GM18507 (cell line): ENCODE measurements around the gene PTDSS2.
A peak's percentile ranks its signal among the peaks of the same experiment; 100 is the strongest.
"Not testable (repeated sequence)": the region's sequence is repeated elsewhere in the genome, so short reads cannot be mapped to it uniquely, and the experiment has no call there.

Experiments
- DNase-seq: peaks from one replicate; pipeline ENCODE4 v3.0.0; 2011; ENCODE audit warnings: low read depth; ENCODE audit not compliant: insufficient read length; ENCODE audit errors: extremely low spot score
- FAIRE-seq: peaks from 2 replicates; lab custom pipeline; 2011; peaks lifted over from hg19 to GRCh38; lab: Jason Lieb, UNC

Gene PTDSS2

DNA sequence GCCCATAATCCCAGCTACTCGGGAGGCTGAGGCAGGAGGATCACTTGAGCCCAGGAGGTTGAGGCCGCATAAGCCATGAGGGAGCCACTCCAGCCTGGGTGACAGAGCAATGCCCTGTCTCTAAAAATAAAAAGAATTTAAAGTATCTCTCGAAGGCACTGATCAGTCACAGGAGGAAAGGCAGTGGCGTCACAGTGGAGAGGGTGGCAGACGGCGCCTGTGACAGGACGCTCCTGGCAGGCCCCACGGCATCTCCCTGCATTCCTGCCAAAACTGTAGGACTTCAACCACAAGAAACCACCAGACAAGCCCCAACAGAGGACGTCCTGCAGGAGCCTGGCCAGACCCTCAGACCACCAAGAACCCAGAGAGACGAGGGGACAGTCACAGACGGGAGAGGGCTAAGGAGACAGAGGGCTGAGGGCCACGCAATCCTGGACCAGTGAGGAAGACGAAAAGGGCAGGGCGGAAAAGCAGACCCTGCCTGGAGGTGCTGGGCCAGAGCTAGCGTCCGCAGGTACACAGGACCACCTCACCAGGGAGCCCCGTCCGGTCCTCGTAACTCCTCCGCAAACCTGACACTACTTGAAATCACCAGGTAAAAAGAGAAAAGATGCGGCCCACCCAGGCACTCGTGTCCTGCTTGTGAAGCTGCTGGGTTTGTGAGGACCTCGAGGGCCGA is 51.1 kb downstream of the PTDSS2 start:
- FAIRE-seq, result no peak

DNA sequence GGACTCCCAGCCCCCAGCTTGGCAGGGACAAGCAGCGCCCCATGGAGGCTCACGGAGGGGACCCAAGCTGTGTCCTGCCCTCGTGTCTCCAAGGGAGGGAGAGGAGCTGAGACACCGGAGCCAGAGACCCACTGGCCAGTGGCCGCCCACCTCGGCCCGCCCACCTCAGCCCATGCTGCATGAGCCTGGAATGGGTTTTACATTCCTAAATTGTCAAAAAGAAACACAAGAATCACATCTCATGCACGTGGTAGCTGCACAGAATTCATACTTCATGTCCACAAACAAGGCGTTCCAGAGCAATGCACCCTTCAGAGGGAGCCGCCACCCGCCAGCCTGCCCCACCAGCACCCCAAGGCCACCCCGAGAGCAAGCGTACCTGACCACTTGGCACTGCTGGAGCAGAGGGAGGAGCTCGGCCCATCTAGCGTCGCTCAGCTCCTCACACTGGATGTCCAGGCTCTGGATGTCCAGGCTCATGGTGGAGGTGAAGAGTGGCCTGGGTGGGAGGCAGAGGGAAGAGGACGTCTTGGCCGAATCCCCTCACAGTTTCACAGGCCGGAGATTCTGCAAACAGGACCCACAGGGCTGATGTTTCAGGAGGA is 51.7 kb downstream of the PTDSS2 start:
- DNase-seq, result no peak

More for the DNA sequence above, 51.1 kb downstream of the PTDSS2 start:
- DNase-seq, result no peak

GRCh38 chr11:502288-503178 is 52.5 kb downstream of the PTDSS2 start:
- FAIRE-seq, result no peak

More for the DNA sequence above, 51.7 kb downstream of the PTDSS2 start:
- FAIRE-seq, result no peak

DNA sequence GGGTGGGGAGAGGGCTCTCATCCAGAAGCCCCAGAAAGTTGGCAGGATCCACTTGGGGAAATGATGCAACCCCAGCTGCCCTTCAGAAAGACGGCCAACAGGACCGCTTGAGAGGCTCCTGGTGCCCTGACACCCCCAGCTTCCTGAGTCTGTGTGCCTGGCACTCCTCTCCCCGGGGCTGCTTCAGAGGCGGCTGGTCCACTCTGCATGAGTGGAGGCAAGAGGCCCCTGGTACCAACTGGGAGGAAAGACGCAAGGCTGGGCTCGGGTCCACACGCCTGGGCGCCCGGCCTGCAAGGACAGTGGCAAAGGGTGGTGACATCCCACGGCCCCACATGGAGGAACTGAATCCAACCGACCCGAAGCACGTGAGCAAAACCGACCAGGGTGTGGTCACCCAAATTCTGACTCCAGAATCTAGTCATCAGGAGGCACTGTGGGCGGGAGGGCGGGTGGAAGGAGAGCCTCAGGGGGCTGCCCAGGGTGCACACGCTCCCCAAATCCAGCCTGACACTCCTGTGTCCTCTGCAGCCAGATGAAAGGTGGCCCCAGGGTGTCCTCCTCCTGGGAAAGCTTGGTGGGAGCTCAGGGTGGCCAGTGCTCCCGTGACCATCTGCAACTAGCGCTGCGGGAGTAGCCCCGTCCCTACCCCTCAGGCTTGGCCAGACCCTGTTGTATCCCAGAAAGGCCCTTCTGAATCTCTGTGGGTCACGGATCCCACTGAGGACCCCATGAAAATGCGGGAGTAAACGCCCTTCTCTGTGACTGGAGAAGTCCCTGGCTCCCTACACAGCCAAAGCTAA is 53.3 kb downstream of the PTDSS2 start:
- FAIRE-seq, result peak; percentile 67
- DNase-seq, result no peak

More at GRCh38 chr11:502288-503178, 52.5 kb downstream of the PTDSS2 start:
- DNase-seq, result no peak

DNA sequence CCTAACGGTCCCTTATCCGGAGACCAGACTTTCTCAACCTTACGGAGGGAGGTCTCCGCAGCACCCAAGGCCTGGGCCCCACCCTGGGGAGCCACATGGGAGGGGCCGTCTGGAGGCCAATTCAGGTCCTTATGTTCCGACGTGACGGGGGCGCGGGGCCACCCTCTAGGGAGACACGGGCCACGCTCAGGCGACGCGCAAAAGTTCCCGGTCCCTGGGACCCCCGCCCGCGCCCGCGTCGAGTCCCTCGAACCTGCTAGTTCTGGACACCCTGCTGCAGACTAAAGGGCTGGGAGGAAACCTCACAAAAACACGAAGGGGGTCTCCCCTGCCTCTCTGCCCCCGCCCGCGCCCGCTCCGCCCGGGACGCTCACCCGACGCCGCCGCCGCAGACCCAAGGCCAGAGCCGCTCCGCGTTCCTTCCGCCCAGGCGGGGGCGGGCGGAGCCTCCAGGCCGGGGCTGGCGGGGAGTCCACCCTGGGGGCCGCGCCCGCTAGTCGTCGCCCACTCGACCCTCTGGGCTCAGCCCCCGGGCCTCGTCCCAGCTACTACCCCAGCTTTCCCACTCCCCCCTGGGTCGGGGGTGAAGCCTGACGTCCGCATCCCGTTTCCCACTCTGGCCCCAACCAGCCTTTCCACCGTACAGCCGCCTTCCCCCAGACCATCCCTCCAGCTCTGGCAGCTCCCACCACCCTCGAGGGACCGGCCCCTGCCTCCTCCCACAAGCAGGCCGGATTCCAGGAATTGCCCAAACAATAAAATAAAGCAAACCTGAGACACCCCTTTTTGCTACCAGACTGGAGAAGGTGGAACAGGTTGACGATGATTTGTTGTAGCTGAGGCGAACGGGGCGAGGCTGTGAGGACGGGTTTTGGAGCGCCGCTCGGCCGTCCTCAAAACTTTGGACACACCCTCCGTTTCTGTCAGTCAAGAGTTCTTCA is 54.2 kb downstream of the PTDSS2 start:
- FAIRE-seq (no peak), DNase-seq (no peak)

GRCh38 chr11:504994-505344 is 54.9 kb downstream of the PTDSS2 start:
- no peak for FAIRE-seq
- DNase-seq, result no peak

- peak; percentile 97 for DNase-seq
- peak; percentile 98 for FAIRE-seq
These were observed 56.3 kb downstream of the PTDSS2 start for GRCh38 chr11:506238-506994.

DNA sequence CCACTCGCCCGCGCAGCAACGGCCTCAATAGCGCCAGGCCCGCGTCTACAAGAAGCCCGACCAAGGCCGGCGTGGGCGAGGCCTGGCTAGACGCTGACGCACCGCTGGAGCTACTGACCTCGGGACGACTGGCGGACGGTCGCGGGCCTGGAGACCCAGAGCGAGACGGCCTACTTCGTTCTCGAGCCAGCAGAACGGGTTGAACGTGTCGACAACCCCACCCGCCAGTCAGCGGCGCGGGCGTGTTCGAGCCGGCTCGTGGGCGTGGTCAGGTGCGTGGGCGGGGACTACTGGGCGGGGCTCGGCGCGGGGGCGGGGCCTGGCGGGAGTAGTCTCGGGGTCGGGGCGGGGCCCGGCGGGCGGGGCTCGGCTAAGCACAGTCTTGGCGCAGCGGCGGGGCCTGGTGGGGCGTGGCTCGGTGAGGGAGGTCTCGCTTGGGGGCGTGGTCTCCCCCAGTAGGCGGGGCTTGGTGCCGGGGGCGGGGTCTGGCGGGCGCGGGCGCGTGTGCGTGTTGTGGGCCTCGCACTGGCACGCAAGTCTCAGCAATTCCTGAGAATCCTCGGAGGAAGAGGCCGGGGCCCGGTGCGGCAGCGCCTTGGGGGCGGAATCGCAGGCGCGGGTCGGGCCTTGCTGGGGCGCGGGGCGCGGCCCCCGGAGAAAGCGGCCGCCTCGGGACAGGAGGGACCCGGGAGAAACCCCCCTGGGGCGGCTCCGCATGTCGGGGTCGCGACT is 57.1 kb downstream of the PTDSS2 start, which contains the start of gene RNH1:
RNH1 (minus strand) TSS at position 248 of the 732 bp plus-strand sequence. CDS start 5,080 bp downstream, outside the sequence.
- FAIRE-seq, result peak; percentile 90
- peak; percentile 99 for DNase-seq

GRCh38 chr11:507727-508515 is 57.8 kb downstream of the PTDSS2 start:
- DNase-seq (no peak), FAIRE-seq (no peak)

DNA sequence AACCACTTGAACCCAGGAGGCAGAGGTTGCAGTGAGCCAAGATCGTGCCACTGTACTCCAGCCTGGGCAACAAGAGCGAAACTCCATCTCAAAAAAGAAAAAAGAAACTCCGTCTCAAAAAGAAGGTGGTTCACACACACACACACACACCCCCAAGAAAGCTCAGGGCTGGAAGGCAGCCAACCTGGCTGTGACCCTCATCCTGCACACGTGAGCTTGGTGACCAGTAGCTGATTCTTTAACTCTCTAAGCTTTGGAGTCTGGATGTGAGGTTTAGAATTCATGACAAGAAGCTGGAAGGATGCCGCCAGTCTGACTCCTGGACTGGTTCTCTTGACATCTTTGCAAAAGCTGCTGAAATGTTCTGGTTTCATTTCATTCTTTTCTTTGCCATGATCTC is 58.9 kb downstream of the PTDSS2 start:
- FAIRE-seq (no peak), DNase-seq (no peak)

- DNase-seq (no peak), FAIRE-seq (no peak)
These were observed 62.9 kb downstream of the PTDSS2 start for GRCh38 chr11:512761-513595.

- DNase-seq (no peak), FAIRE-seq (no peak)
These were observed 64.5 kb downstream of the PTDSS2 start for GRCh38 chr11:514606-515005.

DNA sequence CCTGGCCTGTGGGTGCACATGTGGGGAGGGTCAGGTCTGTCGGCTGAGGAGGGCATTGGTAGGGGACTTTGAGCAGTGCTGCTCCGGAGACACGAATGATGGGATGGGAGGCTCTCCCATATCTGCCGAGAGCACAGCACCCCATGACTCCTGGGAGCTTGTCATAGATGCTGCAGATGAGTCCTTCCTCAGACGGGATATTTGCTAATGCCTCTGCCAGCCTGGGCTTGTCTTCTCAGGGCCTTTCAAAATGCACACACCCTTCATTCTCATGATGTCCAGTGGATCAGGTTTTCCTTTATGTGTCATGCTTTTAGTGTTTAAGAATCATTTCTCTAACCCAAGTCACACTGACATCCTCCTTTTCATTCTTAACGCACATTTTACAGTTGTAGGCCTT is 65.1 kb downstream of the PTDSS2 start:
- no peak for DNase-seq
- FAIRE-seq, result no peak

DNA sequence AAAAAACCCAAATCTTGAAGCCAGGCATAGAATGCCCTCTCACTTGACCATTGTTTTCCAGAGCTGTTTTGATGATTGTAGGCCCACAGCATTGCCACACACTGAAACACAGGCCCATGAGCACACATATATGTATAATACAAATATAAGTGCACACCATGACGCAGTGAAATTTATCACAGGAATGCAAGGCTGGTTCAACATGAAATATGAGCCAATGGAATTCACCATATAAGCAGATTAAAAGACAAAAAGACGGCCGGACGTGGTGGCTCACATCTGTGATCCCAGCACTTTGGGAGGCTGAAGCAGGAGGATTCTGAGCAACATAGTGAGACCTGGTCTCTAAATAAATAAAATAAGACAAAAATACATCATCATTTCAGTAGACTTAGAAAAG is 66.3 kb downstream of the PTDSS2 start:
- no peak for FAIRE-seq
- no peak for DNase-seq

GRCh38 chr11:516918-517685 is 67.0 kb downstream of the PTDSS2 start:
- FAIRE-seq, DNase-seq: not testable (repeated sequence)
